Fibroblast of lung (primary cell): ENCODE measurements around the gene HOXB1.
A peak's percentile ranks its signal among the peaks of the same experiment; 100 is the strongest.

ENCODE experiments used
- EZH2 ChIP-seq: IDR thresholded peaks from 2 replicates; pipeline ENCODE4 v1.5.1; 2012; ENCODE audit warnings: low read length, control low read depth, mild to moderate bottlenecking; ENCODE audit errors: missing control alignments
- TF ChIP-seq, protein P1 (sequence below), 2 donors: IDR thresholded peaks in 1 of 2; conservative IDR thresholded peaks in 1 of 2; 1 replicate in 1 of 2; 2 replicates in 1 of 2; pipeline ENCODE4 v1.5.1; 2011 to 2012; ENCODE audit warnings: low read length in 2 of 2, control low read depth in 1 of 2, inconsistent platforms in 1 of 2, low read depth in 1 of 2, mild to moderate bottlenecking in 1 of 2

DNA sequence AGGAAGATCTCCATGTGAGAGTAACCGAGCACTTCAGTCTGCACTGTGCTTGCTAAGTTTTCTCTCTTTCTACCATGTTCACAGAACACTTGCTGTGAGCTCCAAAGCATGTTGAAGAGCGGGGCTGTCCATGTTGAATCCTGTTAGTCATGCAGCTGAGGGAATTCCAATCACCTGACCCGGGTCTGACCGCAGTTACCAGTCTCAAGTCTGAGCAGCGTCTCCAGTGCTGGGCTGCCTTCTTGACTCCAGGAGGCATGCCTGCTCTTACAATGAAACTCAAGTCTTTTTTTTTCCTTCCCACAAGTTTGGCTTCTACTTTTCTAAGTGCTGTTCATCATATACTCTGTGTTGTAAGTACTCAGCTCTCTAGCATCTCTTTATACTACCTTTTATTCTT lies 44.3 kb downstream of the HOXB1 start:
- TF ChIP-seq, protein P1, sequence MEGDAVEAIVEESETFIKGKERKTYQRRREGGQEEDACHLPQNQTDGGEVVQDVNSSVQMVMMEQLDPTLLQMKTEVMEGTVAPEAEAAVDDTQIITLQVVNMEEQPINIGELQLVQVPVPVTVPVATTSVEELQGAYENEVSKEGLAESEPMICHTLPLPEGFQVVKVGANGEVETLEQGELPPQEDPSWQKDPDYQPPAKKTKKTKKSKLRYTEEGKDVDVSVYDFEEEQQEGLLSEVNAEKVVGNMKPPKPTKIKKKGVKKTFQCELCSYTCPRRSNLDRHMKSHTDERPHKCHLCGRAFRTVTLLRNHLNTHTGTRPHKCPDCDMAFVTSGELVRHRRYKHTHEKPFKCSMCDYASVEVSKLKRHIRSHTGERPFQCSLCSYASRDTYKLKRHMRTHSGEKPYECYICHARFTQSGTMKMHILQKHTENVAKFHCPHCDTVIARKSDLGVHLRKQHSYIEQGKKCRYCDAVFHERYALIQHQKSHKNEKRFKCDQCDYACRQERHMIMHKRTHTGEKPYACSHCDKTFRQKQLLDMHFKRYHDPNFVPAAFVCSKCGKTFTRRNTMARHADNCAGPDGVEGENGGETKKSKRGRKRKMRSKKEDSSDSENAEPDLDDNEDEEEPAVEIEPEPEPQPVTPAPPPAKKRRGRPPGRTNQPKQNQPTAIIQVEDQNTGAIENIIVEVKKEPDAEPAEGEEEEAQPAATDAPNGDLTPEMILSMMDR (conservative IDR thresholded peaks at IDR 0.05 in 1 of 2, IDR thresholded peaks at IDR 0.05 in 1 of 2; ENCODE audit: low read depth in 1 of 2, low read length in 2 of 2): peak; percentile 41 to 54
- no peak for TF ChIP-seq EZH2
